ENCODE data around the gene AGRN.
"Not testable (repeated sequence)": the region's sequence is repeated elsewhere in the genome, so short reads cannot be mapped to it uniquely, and the experiment has no call there.

Gene AGRN

GRCh38 chr1:992362-992761 is 27.6 kb upstream of the AGRN start:
- no peak overlapping the region for H3K4me3 ChIP-seq (ENCODE audit: low read depth, low read length)
- peak; percentile 56 for DNase-seq (ENCODE audit: low read depth)
- no peak for TF ChIP-seq CTCF (IDR thresholded peaks at IDR 0.05; ENCODE audit: insufficient read depth, low read depth, low read length, missing control alignments)

- DNase-seq (ENCODE audit: low read depth), result no peak
- H3K4me3 ChIP-seq (ENCODE audit: low read depth, low read length), result no peak overlapping the region
- no peak for TF ChIP-seq CTCF (IDR thresholded peaks at IDR 0.05; ENCODE audit: insufficient read depth, low read depth, low read length, missing control alignments)
Observed at GRCh38 chr1:993379-993995, 26.4 kb upstream of the AGRN start.

GRCh38 chr1:994546-994945 is 25.4 kb upstream of the AGRN start:
- DNase-seq (ENCODE audit: low read depth); H3K4me3 ChIP-seq (ENCODE audit: low read depth, low read length): not testable (repeated sequence)

GRCh38 chr1:995665-996633 is 24.0 kb upstream of the AGRN start:
- no peak for DNase-seq (ENCODE audit: low read depth)
- TF ChIP-seq CTCF (IDR thresholded peaks at IDR 0.05; ENCODE audit: insufficient read depth, low read depth, low read length, missing control alignments), result no peak
- no peak overlapping the region for H3K4me3 ChIP-seq (ENCODE audit: low read depth, low read length)

GRCh38 chr1:996851-997712 is 22.8 kb upstream of the AGRN start:
- H3K4me3 ChIP-seq (ENCODE audit: low read depth, low read length), result no peak overlapping the region
- DNase-seq (ENCODE audit: low read depth), result no peak
- TF ChIP-seq CTCF (IDR thresholded peaks at IDR 0.05; ENCODE audit: insufficient read depth, low read depth, low read length, missing control alignments), result no peak

- no peak for DNase-seq (ENCODE audit: low read depth)
- H3K4me3 ChIP-seq (ENCODE audit: low read depth, low read length), result no peak overlapping the region
- no peak for TF ChIP-seq CTCF (IDR thresholded peaks at IDR 0.05; ENCODE audit: insufficient read depth, low read depth, low read length, missing control alignments)
Observed at GRCh38 chr1:997713-997992, 22.3 kb upstream of the AGRN start.
